WERI-Rb-1 (cell line): ENCODE data around the gene RAX.

Source experiments
- DNase-seq: peaks from one replicate; pipeline ENCODE4 v3.0.0-alpha.2; 2020
- H3K27ac ChIP-seq: fragments of 250-450 bp; sonication (Bioruptor Pico); 2 replicates; pipeline ENCODE4 v1.5.1; 2020; ENCODE audit warnings: mild to moderate bottlenecking, moderate library complexity
- H3K27me3 ChIP-seq: fragments of 250-450 bp; sonication (Bioruptor Pico); 2 replicates; pipeline ENCODE4 v1.5.1; 2021; ENCODE audit warnings: mild to moderate bottlenecking, low read depth, moderate library complexity; ENCODE audit not compliant: insufficient read depth, severe bottlenecking
- H3K36me3 ChIP-seq: fragments of 250-450 bp; sonication (Bioruptor Pico); 2 replicates; pipeline ENCODE4 v1.5.1; 2020; ENCODE audit warnings: mild to moderate bottlenecking, moderate library complexity
- H3K4me3 ChIP-seq: 2 replicates; pipeline ENCODE4 v1.5.1; 2011; ENCODE audit warnings: low read depth, mild to moderate bottlenecking, control low read depth, low read length
- H3K9me3 ChIP-seq: fragments of 250-450 bp; sonication (Bioruptor Pico); 2 replicates; pipeline ENCODE4 v1.5.1; 2021; ENCODE audit warnings: mild to moderate bottlenecking, moderate library complexity; ENCODE audit not compliant: severe bottlenecking
- CTCF ChIP-seq: IDR thresholded peaks from 2 replicates; pipeline ENCODE4 v1.5.1; 2011; ENCODE audit warnings: low read depth, mild to moderate bottlenecking, control low read depth, inconsistent platforms, low read length

The RAX gene

DNA sequence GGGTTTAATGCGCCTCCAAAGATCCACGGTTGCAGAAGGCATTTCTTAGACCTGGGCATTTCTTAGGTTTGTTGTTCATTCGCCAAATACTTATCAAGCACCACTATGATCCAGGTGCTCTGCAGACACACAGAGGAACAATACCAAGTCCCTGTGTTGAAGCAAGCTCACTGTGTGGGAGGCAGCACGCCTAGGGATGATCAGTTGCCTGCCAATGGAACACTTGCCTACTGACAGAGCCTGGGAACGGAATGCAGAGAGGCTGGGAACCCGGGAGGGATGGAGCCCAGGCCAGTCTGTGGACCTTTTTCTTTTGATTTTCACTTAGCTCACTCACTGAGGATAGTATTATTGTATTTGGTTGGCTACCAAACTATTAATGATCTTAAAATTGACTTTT, 55.2 kb downstream of the RAX start:
- H3K9me3 ChIP-seq, result no peaks in the 10 kb centered on the region
- no peak overlapping the region for H3K4me3 ChIP-seq
- no peak overlapping the region for H3K27ac ChIP-seq
- peaks cover 9% of the 10 kb centered on the region for H3K27me3 ChIP-seq
- H3K36me3 ChIP-seq, result no peaks in the 10 kb centered on the region
- DNase-seq, result no peak
- no peak for TF ChIP-seq CTCF
